Embryonic facial prominence (tissue), 1 donor: Measurements from ENCODE around the gene AHRR.
"Not testable (repeated sequence)": the region's sequence is repeated elsewhere in the genome, so short reads cannot be mapped to it uniquely, and the experiment has no call there.

ENCODE experiments used
- DNase-seq: peaks from one replicate; pipeline ENCODE4 v3.0.0-alpha.2; 2016; ENCODE audit errors: extremely low spot score

The AHRR gene

GRCh38 chr5:378301-378891 is 56.9 kb downstream of the AHRR start:
- no peak for DNase-seq

DNA sequence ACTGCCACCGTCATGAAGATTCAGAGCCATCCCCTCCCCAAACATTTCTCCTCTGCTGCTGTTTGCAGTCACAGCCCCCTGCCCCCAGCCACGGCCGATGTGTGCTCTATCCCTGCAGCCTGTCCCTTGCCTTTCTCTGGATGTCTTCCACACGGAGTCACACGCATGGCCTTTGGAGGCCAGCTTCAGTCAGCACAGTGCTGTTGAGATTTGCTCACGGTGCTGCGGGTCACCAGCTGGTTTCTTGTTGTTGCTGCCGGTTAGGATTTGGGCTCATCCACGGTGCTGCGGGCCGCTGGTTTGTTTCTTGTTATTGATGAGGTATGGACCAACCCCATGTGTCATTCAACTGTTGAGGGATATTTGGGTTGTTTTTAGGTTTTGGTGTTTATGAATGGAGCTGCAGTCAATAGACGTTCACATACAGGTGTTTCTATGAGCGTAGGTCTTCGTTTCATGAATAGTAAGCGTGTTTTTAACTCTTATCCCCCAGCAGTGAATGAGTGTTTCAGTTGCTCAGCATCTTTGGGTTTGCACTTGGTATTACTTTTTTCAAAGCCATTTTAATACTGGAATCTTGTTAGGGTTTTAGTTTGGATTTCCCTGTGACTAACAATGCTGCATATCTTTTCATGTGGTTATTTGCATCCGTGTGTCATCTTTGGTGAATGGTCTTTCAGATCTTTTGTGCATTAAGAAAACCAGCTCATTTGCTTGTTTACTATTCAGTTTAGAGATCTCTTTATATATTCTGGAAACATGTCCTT is 57.6 kb downstream of the AHRR start:
- DNase-seq, result no peak

- no peak for DNase-seq
Observed at GRCh38 chr5:380701-381309, 59.3 kb downstream of the AHRR start.

DNA sequence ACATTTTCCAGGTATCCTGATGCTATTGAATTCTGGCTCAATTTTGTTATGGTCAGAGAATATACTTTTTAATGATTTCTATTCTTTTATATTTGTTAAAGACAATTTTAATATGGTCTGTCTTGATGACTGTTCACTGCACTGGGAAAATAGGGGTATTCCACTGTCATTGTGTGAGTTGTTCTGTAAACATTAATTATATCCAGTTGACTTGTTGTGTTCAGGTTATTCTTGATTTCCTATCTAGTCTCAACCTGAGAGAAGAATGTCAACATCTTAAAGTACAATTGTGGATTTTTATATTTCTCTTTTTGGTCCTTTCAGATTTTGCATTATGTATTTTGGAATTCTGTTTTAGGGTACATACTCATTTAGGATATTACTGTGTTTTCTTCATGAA is 61.6 kb downstream of the AHRR start:
- no peak for DNase-seq

- no peak for DNase-seq
Observed at GRCh38 chr5:383621-384020, 62.1 kb downstream of the AHRR start.

DNA sequence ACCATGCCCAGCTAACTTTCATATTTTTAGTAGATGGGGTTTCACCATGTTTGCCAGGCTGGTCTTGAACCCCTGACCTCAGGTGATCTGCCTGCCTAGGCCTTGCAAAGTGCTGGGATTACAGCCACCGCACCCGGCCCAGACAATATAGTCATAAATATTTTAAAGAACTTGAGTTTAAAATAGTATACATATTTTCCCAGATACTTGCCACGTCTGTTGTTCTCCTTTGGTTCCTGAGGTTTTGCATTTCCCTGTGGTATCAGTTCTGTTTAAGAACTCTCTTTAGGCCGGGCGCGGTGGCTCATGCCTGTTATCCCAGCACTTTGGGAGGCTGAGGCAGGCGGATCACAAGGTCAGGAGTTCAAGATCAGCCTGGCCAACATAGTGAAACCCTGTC is 63.1 kb downstream of the AHRR start:
- not testable (repeated sequence) for DNase-seq

DNA sequence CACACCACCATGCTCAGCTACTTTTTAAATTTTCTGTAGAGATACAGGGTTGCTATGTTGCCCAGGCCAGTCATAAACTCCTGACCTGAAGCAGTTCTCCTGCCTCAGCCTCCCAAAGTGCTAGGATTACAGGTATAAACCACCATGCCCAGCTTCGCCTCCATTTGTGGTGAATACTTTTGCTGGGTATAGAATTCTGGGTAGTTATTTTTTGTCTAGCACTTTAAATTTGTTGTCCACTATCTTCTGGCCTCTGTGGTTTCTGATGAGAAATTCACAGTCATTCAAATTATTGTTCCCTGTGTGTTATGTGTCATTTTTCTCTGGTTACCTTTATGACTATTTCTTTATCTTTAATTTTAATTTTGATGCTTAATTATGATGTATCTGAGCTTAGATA is 63.8 kb downstream of the AHRR start:
- DNase-seq, result no peak

DNA sequence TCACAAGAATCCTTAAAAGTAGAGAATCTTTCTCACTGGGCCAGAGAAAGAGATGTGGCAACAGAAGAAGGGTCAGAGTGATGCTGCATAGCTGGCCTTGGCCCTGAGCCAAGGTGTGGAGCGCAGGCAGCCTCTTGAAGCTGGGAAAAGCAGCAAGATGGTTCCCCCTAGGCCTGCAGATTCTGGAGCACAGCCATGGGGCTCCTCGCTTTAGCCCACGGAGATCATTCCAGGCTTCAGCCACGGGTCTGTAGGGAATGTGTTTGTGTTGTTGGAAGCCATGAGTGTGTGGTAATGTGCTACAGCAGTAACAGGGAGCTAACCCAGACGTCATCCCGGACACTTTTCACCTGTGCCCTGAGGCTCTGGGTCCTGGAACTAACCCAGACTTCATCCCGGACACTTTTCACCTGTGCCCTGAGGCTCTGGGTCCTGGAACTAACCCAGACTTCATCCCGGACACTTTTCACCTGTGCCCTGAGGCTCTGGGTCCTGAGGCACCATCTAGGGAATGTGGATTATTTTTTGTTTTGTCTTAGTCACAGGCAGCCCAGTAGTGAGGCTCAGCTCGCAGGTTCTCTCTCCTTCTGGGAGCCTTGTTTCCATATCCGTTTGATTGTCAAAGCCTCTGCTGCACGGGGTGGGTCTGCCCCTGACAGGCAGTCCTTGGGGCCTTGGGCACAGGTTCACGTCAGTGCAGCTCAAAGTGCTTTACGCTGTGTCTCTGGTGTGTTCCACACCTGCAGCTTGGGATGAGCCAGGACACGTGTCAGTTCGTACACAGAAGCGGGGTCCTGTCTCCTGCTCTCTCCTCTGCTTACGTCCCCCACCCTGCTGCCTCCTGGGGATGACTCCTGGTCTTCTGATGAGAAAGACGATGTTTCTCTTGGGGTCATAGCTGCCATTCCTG is 65.2 kb downstream of the AHRR start:
- DNase-seq, result no peak

DNA sequence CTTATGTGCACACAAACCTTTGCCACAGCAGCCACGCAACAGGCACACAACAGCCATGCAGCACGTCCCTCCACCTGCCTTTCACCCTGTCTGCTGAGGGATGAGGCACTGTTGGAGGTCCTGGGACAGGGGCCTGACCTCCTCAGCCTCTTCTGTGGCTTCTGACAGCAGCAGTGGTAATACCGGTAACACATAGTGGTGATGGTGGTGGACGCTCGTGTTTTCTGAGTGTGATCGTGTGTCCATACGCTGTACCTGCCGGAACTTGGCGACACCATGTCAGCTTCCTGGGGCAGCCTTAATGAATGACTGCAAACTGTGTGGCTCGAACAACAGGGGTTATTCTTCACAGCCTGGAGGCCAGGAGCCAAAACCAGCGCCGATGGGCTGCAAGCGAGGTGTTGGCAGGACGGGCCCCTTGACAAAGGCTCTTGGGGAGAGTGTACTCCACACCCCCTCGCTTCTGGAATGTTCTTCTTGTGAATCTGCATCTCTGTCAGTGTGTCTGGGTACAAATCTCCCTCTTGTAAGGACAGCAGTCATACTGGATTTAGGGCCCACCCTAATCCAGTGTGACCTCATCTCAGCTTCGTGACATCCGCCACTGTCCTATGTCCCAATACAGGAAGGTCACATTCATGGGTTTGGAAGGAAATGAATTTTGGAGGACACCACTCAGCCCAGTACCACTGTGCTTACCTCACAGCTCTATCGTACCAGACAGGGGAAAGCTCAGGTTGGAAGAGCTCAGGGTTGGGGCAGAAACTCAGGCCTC is 66.2 kb downstream of the AHRR start:
- no peak for DNase-seq

DNA sequence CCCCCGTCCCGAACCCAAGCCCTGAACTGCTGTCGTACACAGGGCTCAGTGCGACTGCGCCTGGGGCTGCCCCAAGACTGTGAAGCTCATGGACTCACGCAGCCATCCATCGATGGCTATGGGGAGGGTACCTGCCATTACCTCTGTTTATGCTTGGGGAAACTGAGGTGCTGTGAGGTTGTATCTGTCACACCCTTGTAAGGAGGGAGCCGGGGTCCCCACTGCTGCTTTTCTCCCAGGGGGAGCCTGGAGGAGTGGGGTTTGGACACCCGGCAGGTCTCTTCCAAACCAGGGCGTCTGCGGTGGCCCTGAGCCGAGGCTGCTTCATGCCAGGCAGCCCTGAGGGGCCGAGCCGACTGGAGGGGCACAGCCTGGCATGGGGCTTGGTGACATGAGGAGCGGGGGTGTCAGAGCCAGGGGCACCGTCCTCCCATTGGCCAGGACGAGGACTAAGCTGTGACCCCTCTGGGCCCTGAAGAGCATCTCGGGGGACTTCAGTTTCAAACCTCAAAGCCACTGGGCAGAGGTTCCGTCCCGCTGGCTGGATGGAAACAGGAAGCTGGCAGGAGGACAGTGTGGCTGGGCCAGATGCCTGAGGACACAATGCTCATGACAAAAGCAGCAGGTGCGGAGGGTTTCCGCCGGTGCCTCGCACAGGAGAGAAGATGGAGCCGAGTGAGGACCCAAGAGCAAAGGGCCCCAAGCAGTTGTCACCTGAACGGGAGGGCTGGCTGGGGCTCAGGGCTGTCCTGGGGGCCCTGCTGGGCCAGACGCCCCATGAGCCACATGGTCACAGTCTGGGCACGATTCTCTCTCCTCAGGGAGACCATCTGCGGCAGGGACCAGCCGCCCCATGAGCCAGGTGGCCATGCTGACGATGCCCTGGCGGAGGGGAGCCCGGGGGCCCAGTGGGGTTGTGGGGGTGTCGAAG is 67.0 kb downstream of the AHRR start:
- no peak for DNase-seq

- DNase-seq, result no peak
Observed at GRCh38 chr5:389197-389821, 67.8 kb downstream of the AHRR start.

DNA sequence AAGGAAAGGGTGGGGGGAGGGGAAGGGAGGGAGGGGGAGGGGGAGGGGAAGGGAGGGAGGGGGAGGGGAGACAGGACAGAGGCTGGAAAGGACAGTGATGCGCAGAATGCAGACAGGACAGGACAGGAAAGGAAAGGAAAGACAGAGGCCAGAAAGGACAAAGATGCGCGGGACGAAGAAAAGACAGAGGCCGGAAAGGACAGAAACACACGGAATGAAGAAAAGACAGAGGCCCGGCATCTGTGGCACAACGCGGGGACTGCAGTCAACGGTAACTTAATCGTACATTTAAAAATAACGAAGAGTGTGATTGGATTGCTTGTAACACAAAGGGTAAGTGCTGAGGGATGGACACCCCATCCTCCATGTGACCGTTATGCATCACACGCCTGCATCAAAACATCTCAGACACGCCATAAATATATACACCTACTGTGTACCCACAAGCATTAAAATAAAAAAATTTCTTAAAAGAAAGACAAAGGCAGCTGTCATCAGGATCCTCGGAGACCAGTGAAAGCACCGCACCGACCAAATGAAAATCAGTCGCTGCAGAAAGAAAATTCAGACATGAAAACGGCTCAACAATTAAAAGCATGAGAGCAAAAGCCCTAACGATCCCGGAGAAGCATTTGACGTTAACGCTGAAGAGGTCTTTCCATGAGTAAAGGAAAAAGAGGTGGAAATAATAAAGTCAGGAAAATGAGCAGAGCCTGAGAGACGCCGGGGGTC is 68.5 kb downstream of the AHRR start:
- no peak for DNase-seq

GRCh38 chr5:390623-391491 is 69.3 kb downstream of the AHRR start:
- no peak for DNase-seq

GRCh38 chr5:392431-392988 is 71.0 kb downstream of the AHRR start:
- no peak for DNase-seq

GRCh38 chr5:393846-394275 is 72.3 kb downstream of the AHRR start:
- DNase-seq, result no peak

DNA sequence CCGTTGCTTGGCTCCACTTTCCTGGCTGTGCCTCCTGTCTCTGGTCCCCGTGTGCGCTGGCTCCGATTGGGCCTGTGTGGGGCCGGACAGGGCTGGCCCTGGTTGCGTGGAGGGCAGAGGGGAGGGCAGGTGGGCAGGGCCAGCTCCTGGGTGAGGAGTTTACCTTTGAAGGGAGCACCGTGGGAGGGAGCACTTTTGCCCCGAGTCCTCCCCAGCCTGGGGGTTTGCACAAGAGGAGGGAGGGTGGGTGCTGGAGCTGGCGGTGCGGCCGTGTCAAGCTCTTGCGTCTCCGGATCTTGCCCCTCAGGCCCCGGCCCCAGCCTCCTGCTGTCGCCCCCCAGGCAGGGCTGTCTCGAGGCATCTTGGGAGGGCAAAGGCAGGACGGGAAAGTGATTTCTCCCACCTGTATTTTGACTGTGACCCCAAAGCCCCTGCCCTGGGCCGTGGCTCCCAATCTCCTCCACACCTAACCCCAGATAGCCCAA is 73.2 kb downstream of the AHRR start:
- DNase-seq, result no peak

- no peak for DNase-seq
Observed at GRCh38 chr5:395156-395920, 73.8 kb downstream of the AHRR start.
